KMS-11 (cell line): ENCODE results near the gene PRKCG.

Source experiments
- H2AFZ ChIP-seq: fragments of 200-600 bp; sonication (generic); 2 replicates; pipeline ENCODE4 v1.6.1; 2016; ENCODE audit warnings: antibody characterized with exemption, mixed run types, low read depth
- H3K27ac ChIP-seq: fragments of 200-600 bp; sonication (generic); 2 replicates; pipeline ENCODE4 v1.6.1; 2016; ENCODE audit warnings: mild to moderate bottlenecking, mixed run types
- H3K27me3 ChIP-seq: fragments of 200-600 bp; sonication (generic); 2 replicates; pipeline ENCODE4 v1.6.1; 2017; ENCODE audit warnings: mild to moderate bottlenecking, low read depth, mixed run types, moderate library complexity; ENCODE audit not compliant: insufficient read depth
- H3K36me3 ChIP-seq: fragments of 200-600 bp; sonication (generic); 2 replicates; pipeline ENCODE4 v1.6.1; 2017; ENCODE audit warnings: mild to moderate bottlenecking, mixed run types; ENCODE audit not compliant: insufficient read depth
- H3K4me1 ChIP-seq: fragments of 200-600 bp; sonication (generic); 2 replicates; pipeline ENCODE4 v1.6.1; 2016; ENCODE audit warnings: mild to moderate bottlenecking, low read depth, mixed run types; ENCODE audit not compliant: poor library complexity, severe bottlenecking
- H3K4me2 ChIP-seq: fragments of 200-600 bp; sonication (generic); 2 replicates; pipeline ENCODE4 v1.7.0; 2016; ENCODE audit warnings: mild to moderate bottlenecking, mixed run types
- H3K4me3 ChIP-seq: fragments of 200-600 bp; sonication (generic); IDR thresholded peaks from 2 replicates; pipeline ENCODE4 v1.6.1; 2017; ENCODE audit warnings: low read depth, low read length, mixed read lengths; ENCODE audit not compliant: insufficient read depth
- H3K79me2 ChIP-seq: fragments of 200-600 bp; sonication (generic); 2 replicates; pipeline ENCODE4 v1.6.1; 2016; ENCODE audit warnings: low read depth, mixed run types; ENCODE audit not compliant: insufficient read depth
- H3K9ac ChIP-seq: fragments of 200-600 bp; sonication (generic); 2 replicates; pipeline ENCODE4 v1.6.1; 2016; ENCODE audit warnings: mild to moderate bottlenecking, mixed run types
- H4K20me1 ChIP-seq: fragments of 200-600 bp; sonication (generic); 2 replicates; pipeline ENCODE4 v1.6.1; 2016; ENCODE audit warnings: mild to moderate bottlenecking, mixed run types; ENCODE audit not compliant: insufficient read depth
- TF ChIP-seq, protein P1 (sequence below): fragments of 200-600 bp; sonication (generic); conservative IDR thresholded peaks from 2 replicates; pipeline ENCODE4 v1.6.1; 2017; ENCODE audit warnings: low read depth, mild to moderate bottlenecking, antibody characterized with exemption, low read length, moderate library complexity, mixed read lengths

Gene PRKCG

DNA sequence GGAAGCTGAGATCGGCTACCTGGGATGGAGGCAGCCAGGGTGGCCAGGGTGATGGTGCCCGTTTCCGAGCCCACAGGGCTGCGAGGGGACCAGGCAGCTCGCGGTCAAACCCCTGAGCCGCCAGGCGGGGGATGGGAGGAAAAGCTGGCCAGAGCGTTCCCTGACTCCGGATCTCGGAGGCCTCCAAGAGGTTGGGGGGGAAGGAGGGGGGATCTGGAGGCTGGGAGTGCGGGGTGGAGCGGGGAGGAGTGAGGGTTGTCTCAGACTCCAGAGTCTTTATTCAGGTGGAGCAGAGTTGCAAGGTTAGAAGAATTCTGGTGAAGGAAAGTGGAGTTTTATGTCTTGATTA is 28.1 kb downstream of the PRKCG start:
- Histone ChIP-seq H3K4me3 (no peak overlapping the region), H3K4me1 (no peaks in the 10 kb centered on the region), H3K9ac (no peak overlapping the region), H3K4me2 (no peak overlapping the region), H3K79me2 (no peaks in the 10 kb centered on the region), H3K36me3 (no peaks in the 10 kb centered on the region), H3K27me3 (no peaks in the 10 kb centered on the region; the same call in 1 of the 2 replicates), H4K20me1 (no peaks in the 10 kb centered on the region), H3K27ac (no peak overlapping the region), H2AFZ (no peak overlapping the region)
- TF ChIP-seq, protein P1, sequence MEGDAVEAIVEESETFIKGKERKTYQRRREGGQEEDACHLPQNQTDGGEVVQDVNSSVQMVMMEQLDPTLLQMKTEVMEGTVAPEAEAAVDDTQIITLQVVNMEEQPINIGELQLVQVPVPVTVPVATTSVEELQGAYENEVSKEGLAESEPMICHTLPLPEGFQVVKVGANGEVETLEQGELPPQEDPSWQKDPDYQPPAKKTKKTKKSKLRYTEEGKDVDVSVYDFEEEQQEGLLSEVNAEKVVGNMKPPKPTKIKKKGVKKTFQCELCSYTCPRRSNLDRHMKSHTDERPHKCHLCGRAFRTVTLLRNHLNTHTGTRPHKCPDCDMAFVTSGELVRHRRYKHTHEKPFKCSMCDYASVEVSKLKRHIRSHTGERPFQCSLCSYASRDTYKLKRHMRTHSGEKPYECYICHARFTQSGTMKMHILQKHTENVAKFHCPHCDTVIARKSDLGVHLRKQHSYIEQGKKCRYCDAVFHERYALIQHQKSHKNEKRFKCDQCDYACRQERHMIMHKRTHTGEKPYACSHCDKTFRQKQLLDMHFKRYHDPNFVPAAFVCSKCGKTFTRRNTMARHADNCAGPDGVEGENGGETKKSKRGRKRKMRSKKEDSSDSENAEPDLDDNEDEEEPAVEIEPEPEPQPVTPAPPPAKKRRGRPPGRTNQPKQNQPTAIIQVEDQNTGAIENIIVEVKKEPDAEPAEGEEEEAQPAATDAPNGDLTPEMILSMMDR = no peak

GRCh38 chr19:53912653-53913052 is 30.7 kb downstream of the PRKCG start:
- TF ChIP-seq, protein P1 = 0 out of 2 replicates have a peak, but pooled peaks have one; percentile 16
- Histone ChIP-seq H4K20me1 (no peaks in the 10 kb centered on the region), H3K36me3 (no peaks in the 10 kb centered on the region), H3K4me2 (no peak overlapping the region), H3K4me1 (no peaks in the 10 kb centered on the region), H3K79me2 (no peaks in the 10 kb centered on the region), H3K9ac (no peak overlapping the region), H3K27ac (no peak overlapping the region), H3K27me3 (no peaks in the 10 kb centered on the region; the same call in 1 of the 2 replicates), H2AFZ (no peak overlapping the region), H3K4me3 (no peak overlapping the region)

GRCh38 chr19:53915000-53915399 is 33.0 kb downstream of the PRKCG start:
- H3K27ac ChIP-seq = no peak overlapping the region
- no peaks in the 10 kb centered on the region for H3K4me1 ChIP-seq
- no peaks in the 10 kb centered on the region for H3K79me2 ChIP-seq
- TF ChIP-seq, protein P1 = no peak
- no peaks in the 10 kb centered on the region for H3K36me3 ChIP-seq
- H4K20me1 ChIP-seq = no peaks in the 10 kb centered on the region
- H3K27me3 ChIP-seq = no peaks in the 10 kb centered on the region; the same call in 1 of the 2 replicates
- H3K4me2 ChIP-seq = no peak overlapping the region
- no peak overlapping the region for H2AFZ ChIP-seq
- no peak overlapping the region for H3K4me3 ChIP-seq
- H3K9ac ChIP-seq = no peak overlapping the region

- Histone ChIP-seq H2AFZ (no peak overlapping the region), H4K20me1 (no peaks in the 10 kb centered on the region), H3K79me2 (no peaks in the 10 kb centered on the region), H3K9ac (no peak overlapping the region), H3K36me3 (no peaks in the 10 kb centered on the region), H3K27ac (no peak overlapping the region), H3K4me1 (no peaks in the 10 kb centered on the region), H3K4me2 (no peak overlapping the region), H3K4me3 (no peak overlapping the region), H3K27me3 (no peaks in the 10 kb centered on the region; the same call in 1 of the 2 replicates)
- TF ChIP-seq, protein P1 = no peak
Measured at GRCh38 chr19:53916004-53916403, 34.0 kb downstream of the PRKCG start.

- no peak overlapping the region for H2AFZ ChIP-seq
- H3K9ac ChIP-seq = no peak overlapping the region
- no peaks in the 10 kb centered on the region for H4K20me1 ChIP-seq
- TF ChIP-seq, protein P1 = no peak
- H3K4me1 ChIP-seq = no peaks in the 10 kb centered on the region
- H3K79me2 ChIP-seq = no peaks in the 10 kb centered on the region
- H3K4me3 ChIP-seq = no peak overlapping the region
- H3K4me2 ChIP-seq = no peak overlapping the region
- H3K27me3 ChIP-seq = no peaks in the 10 kb centered on the region; the same call in 1 of the 2 replicates
- no peaks in the 10 kb centered on the region for H3K36me3 ChIP-seq
- H3K27ac ChIP-seq = no peak overlapping the region
Measured at GRCh38 chr19:53917356-53917755, 35.4 kb downstream of the PRKCG start.
